ENCODE data around the gene ZNF560.
A peak's percentile ranks its signal among the peaks of the same experiment; 100 is the strongest.
"Not testable (repeated sequence)": the region's sequence is repeated elsewhere in the genome, so short reads cannot be mapped to it uniquely, and the experiment has no call there.

ZNF560 gene

DNA sequence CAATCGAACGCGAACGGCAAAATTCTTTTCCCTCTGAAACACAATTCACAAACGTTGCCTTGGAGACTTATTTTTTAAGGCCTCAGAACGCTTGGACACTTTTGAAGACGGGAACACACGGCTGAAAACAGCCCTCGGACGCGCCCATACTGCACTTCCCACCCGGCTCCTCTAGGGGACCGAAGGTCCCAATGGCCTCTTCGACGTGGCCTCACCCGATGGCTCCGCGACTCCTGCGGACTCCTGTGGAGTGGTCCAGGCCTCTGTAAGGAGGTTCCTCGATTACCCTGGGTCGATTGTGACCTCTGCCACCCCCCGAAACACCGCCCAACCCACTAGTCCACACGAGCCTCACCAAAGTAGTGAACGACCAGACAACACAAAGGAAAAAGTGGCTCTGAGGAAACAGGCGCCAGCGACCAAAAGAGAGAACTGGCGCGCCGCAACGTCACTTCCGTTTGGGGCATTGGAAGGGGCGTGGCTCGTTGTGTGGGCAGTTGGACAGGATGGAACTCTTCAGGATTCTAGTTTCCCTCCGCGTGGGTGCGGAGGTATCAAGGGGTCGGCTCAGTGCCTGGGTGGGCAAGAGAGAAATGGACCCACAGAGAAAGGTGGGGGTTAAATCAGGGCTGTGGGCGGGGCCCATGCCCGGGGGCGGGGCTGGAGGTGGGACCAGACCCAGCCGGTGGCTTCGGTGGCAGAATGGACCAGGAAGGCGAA lies at the start of gene ZNF560:
TSS of gene ZNF560 (minus strand) at position 434 of the 720 bp plus-strand sequence. CDS start 23,303 bp downstream, outside the sequence.
- no peak for DNase-seq (ENCODE audit: low read depth in 2 of 2)

DNA sequence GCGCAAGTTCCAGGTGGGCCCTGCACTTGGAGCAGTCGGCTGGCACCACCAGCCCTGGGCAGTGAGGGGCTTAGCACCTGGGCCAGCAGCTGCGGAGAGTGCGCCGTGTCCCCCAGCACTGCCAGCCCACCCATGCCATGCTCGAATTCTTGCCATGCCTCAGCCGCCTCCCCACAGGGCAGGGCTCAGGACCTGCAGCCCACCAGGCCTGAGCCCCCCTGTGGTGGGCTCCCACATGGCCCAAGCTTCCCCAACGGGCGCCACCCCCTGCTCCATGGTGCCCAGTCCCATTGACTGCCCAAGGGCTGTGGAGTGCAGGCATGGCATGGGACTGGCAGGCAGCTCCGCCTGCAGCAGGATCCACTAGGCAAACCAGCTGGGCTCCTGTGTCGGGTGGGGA lies 49.5 kb upstream of the ZNF560 start:
- DNase-seq (ENCODE audit: low read depth in 2 of 2): no peak

DNA sequence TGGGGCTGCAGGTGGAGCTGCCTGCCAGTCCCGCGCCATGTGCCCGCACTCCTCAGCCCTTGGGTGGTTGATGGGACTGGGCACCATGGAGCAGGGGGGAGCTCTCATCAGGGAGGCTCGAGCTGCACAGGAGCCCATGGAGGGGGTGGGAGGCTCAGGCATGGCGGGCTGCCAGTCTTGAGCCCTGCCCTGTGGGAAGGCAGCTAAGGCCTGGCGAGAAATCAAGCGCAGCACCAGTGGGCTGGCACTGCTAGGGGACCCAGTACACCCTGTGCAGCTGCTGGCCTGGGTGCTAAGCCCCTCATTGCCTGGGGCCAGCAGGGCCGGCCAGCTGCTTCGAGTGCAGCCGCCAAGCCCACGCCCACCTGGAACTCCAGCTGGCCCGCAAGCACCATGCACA lies 42.9 kb upstream of the ZNF560 start:
- not testable (repeated sequence) for DNase-seq (ENCODE audit: low read depth in 2 of 2)

DNA sequence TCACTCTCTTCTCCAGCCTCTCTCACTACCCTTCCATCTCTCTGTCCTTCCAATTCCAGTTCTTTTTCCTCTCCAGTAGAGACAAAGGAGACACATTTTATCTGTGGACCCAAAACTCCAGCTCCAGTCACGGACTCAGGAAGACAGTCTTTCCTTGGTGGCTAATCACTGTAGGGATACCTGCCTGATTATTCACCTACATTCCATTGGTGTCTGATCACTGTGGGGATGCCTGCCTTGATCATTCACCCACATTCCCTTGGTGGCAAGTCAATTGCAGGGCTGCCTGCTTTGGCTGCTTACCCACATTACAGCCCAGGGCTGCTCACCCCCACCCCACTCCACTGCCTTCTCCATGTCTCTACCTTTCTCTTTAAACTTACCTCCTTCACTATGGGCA lies 41.5 kb upstream of the ZNF560 start:
- DNase-seq (ENCODE audit: low read depth in 2 of 2): not testable (repeated sequence)

DNA sequence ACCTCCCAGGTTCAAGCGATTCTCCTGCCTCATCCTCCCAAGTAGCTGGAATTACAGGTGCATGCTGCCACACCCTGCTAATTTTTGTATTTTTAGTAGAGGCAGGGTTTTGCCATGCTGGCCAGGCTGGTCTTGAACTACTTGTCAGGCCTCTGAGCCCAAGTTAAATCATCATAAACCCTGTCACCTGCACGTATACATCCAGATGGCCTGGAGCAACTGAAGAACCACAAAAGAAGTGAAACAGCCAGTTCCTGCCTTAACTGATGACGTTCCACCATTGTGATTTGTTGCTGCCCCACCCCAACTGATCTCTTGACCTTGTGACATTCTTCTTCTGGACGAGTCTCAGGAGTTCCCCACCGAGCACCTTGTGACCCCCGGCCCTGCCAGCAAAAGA lies 40.8 kb upstream of the ZNF560 start:
- not testable (repeated sequence) for DNase-seq (ENCODE audit: low read depth in 2 of 2)

DNA sequence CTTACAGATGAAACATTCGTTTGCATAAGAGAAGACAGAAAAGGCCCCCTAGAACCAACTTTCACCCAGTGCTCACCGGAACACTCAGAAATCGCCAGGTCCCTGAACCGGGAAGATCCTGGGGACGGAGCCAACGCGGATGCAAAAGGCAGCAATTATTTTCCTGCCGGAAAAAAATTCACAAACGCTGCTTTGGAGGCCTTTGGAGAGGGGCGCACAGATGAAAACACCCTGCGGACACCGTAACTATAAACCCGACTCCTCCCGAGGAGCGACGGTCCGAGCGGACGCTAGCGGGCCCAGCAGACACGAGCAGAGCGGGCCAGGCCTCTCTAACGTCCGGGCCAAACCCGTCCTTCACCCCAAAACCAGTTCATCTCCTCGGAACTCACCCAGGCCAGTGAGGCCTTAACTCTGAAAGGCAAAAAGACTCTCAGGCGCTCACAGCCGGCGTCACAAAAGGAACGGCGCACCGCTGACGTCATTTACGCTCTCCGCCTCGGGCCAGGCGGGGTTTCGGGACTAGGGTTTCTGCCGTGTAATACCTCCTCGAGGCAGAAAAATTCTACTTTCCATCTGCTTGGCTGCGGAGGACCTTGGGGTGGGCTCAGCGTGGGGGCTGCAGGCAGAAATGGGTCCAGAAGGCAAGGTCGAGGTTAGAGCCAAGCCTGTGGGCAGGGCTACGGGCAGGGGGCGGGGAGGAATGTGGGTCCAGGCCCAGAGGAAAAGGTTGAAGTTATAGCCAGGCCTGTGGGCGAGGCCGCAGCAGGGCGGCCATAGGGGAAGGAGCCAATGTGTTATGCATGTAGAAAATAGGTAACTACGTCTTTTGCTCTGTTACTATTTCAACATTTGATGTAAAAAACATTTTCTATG lies 40.0 kb upstream of the ZNF560 start, which contains the start of gene ZNF426:
TSS of gene ZNF426 (minus strand) at position 463 of the 876 bp plus-strand sequence. CDS start 2,413 bp downstream, outside the sequence.
- DNase-seq (ENCODE audit: low read depth in 2 of 2): peak; percentile 48 to 77

DNA sequence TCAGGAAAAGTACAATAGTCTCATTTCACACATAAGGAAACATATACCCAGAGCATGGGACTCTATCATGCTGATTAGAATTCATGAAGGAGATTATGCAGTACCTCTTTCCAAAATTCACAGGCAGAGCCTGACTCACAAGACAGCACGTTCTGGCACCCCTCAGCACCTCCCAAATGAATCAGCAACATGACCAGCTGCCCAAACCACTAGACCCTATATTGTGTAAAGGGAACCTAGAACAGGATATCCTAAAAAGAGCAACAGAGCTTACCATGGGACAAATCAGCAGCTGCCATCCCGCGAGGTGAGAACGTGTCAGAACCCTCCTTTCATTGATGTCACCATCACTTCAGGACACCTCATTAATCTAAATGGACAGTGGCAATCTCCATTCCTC lies 37.5 kb upstream of the ZNF560 start:
- DNase-seq (ENCODE audit: low read depth in 2 of 2): no peak

DNA sequence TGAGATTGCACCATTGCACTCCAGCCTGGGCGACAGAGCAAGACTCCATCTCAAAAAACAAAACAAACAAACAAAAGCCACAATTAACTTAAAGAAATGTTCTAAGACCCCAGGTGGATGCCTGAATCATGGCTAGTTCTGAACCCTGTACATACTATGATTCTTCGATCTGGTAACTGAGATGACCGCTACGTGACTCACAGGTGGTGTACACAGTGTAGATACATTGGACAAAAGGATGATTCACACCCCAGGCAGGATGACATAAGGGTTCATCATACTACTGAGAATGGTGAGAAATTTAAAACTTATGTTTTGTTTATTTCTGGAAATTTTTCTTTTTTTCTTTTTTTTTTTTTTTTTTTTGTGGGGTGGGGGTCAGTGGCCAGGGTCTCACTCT lies 33.5 kb upstream of the ZNF560 start:
- no peak for DNase-seq (ENCODE audit: low read depth in 2 of 2)

DNA sequence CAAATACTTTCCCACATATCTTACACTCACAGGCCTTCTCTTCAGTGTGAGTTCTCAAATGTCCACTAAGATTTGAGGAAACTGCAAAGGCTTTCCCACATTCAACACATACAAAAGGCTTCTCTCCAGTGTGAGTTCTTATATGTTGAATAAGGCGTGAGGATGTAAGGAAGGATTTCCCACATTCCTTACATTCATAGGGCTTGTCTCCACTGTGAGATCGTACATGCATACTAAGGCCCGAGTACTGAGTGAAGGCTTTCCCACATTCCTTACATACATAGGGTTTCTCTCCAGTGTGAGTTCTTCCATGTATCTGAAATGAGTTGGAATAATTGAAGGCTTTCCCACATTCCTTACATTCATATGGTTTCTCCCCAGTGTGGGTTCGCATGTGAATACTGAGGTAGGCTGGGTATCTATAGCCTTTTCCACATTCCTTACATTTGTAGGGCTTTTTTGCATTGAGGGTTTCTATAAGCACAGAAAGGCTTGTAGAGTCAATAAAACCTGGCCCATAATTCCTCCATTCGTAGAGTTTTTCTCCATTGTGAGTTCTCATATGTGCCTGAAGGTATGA lies 30.4 kb upstream of the ZNF560 start:
- DNase-seq (ENCODE audit: low read depth in 2 of 2): no peak

DNA sequence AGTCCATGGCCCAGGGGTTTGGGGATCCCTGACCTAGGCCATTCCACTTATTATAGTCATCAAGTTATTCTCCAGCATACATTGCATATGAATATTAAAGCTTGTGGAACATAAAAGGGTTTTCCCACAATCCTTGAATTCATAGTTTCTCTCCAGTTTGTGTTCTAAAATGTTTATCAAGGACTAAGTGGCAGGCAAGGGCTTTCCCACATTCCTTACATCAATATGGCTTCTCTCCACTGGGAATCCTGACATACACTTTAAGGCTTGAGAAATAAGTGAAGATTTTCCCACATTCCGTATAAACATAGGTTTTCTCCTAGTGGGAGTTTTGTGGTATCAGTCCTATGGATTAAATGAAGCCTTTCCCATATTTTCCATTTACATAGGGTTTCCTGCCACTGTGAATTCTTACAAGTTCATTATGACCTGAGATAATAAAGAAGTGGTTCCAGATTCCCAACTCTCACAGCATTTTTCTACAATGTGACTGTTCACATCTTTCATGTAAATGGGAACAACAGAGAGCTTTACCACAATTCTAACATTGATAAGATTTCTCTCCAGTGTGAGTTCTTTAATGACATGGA lies 25.6 kb upstream of the ZNF560 start:
- DNase-seq (ENCODE audit: low read depth in 2 of 2): no peak

DNA sequence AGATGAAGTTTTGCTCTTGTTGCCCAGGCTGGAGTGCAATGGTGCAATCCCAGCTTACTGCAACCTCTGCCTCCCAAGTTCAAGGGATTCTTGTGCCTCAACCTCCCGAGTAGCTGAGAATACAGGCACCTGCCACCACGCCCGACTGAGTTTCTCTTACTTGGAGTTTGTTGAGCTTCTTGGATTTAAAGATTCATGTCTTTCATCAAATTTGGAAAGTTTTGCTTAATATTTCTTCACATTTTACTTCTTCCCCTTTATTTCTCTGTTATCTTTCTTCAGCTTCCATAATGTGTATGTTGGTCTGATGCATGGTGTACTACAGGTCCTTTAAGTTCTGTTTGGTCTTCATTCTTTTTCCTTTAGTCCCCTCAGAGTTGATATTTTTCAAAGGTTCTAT lies 8.9 kb upstream of the ZNF560 start:
- DNase-seq (ENCODE audit: low read depth in 2 of 2): no peak

DNA sequence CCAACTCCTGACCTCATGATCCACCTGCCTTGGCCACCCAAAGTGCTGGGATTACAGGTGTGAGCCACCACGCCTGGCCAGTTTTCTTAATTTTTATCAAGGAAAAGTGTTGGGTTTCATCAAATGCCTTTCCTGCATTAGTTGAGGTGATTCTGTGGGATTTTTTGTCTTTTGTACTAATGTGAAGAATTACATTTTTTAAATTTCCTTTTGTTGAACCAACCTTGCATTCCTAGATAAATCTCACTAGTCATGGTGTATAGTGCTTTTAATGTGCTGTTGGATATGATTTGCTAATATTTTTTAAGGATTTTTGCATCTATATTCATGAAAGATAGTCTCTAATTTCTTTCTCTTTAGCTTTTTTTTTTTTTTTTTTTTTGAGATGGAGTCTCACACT lies 2.4 kb upstream of the ZNF560 start:
- no peak for DNase-seq (ENCODE audit: low read depth in 2 of 2)

DNA sequence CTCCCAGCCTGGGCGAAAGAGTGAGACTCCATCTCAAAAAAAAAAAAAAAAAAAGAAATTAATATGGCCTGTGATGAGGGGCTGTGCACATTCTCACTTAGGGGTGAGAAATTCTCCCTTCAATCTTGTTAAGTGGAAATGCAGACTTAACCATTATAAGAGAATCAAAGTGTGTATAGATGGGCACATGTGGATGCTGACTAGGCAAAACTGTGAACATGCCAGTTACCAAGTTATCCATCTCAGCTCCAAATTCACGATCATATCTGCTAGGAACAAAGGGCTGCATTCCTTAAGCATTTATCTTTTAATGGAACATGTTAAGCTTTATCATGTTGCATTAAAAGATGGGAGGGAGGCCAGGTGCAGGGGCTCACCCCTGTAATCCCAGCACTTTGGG lies 4.3 kb downstream of the ZNF560 start:
- no peak for DNase-seq (ENCODE audit: low read depth in 2 of 2)

DNA sequence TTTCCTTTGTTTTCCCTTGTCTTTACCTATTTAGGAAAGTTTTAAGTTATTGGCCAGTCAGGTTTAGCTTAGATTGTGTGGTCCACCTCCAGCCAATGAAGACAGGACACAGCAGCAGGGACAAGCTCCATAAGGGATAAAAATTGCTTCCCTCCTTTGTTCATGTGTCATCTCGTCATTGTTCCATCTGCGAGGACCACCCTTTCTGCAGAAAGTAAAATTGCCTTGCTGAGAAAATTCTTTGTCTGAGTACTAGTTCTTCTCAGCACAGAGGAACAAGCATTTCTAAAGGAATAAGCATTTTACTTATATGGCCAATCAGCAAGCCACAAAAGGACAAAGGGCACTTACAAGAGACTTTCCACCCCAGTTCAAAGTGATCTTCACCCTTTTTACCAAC lies 11.4 kb downstream of the ZNF560 start:
- DNase-seq (ENCODE audit: low read depth in 2 of 2): no peak

DNA sequence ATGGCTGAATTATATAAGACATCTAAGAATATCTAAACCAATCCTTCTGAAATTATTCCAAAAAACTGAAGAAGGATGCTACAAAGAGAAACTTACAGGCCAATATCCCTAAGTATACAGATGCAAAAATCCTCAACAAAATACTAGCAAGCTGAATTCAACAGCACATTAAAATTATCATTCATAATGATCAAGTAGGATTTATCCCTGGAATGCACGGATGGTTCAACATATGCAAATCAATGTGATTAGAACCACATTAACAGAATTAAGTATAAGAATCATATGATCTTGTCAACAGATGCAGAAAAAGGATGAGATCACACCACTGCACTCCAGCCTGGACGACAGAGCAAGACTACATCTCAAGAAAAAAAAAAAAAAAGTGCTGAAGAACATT lies 13.3 kb downstream of the ZNF560 start:
- DNase-seq (ENCODE audit: low read depth in 2 of 2): no peak

DNA sequence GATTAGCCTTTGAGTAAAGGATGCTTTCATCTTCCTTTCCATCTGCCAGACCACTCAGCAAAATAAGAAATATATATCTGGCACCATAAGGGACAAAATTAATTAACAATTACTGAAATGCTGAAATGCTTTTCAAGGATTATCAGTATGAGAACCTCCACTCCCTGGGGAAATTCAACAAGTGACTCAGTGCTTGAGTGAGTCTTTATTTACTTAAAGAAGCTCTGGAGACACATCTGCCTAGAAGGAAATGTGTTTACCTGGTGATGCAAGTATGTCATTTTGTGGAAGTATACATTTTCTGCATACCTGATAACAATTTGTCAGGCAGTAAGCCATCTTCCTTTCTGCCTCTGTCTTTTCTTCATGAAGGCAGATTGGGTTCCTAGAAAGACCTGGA lies 23.4 kb downstream of the ZNF560 start:
- no peak for DNase-seq (ENCODE audit: low read depth in 2 of 2)

DNA sequence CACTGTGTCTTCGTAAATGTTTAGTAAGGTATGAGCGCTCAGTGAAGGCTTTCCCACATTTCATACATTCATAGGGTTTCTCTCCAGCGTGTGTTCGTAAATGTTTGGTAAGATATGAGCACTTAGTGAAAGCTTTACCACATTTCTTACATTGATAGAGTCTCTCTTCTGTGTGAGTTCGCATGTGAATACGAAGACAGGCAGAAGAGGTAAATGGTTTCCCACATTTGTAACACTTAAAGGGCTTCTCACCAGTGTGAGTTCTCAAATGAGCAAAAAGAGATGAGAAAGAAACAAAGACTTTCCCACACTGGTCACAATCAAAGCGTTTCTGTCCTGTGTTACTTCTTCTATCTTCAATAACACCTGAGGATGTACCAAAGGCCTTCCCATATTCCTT lies 31.3 kb downstream of the ZNF560 start:
- DNase-seq (ENCODE audit: low read depth in 2 of 2): no peak

DNA sequence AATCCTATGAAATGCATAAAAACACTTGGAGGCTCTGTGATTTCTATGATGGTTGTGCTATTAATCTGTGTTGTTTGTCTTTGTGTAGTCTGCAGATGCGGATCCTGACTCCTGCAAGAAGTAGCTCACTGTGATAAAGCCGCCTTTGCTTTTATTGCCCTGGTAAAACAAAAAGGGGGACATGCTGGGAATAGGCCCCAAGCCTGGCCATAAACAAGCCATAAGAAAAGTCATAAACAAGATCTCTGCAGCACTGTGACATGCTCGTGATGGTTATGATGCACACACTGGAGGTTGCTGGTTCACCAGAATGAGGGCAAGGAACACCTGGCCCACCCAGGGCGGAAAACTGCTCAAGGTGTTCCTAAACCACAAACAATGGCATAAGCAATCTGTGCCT lies 36.5 kb downstream of the ZNF560 start:
- no peak for DNase-seq (ENCODE audit: low read depth in 2 of 2)

DNA sequence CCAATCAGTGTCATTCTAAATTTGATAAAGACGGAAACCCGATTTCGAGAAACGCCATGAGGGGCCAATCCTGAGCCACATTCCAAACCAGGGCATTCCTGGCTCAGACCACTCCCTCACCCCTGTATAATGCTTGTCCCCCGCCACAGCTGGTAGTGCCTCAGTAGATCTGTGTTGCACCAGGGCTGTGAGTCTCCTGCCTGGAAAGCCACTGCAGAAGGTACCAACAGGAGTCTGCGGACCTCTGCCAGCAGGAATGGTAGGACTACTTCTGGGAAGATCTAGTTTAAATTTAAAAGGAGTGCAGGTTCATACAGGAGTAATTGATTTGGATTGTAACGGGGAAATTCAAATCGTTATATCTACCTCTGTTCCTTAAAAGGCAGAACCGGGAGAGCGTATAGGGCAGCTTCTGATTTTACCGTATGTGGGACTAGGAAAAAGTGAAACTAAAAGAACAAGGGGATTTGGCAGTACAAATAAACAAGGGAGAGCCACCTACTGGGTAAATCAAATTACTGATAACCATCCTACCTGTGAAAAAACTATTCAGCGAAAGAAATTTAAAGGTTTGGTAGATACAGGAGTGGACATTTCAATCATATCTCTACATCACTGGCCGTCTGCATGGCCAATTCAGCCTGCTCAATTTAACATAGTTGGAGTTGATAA lies 42.3 kb downstream of the ZNF560 start:
- no peak for DNase-seq (ENCODE audit: low read depth in 2 of 2)

DNA sequence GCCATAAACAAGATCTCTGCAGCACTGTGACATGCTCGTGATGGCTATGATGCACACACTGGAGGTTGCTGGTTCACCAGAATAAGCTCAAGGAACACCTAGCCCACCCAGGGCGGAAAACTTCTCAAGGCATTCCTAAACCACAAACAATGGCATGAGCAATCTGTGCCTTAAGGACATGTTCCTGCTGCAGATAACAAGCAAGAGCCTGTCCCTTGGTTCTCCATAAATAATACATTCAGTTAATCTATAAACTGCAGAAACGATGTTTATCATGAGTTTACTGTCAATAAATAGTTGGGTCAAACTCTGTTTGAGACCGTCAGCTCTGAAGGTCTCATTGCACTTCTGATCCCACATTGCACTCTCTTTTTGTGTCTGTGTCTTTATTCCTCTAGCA lies 44.5 kb downstream of the ZNF560 start:
- no peak for DNase-seq (ENCODE audit: low read depth in 2 of 2)

DNA sequence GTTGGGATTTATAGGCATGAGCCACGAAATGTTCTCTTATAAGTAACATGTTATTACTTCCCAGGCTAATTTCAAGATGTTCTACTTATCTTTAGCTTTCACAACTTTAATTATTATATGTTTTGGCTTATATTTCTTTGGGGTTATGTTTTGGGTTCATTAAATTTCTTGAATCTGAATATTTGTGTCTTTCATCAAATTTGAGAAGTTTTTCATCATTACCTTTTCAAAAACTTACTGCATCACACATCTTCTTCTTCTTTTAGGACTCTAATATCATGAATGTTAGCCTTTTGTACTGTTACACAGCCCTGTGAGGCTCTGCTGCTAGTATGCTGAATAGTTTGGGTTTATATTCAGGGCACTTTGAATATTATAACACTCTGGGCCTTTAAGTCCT lies 53.4 kb downstream of the ZNF560 start:
- DNase-seq (ENCODE audit: low read depth in 2 of 2): no peak

DNA sequence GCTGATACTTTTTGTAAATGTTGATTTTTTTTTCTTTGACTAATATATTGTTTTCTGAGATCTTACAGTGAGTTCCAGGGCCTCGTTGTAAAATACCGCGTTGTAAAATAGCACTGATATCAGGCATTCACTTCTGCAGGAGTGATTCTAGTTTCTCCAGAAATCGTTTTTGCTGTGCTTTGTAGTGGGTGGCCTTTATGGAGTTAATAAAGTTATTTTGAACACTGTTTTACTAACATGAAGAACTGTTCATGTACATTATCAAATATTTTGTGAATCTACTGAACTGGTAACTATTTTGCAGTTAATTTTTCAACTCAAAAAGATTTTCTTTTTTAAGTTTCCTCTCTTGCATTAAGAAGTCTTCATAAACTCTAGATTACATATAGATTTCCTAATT lies 62.1 kb downstream of the ZNF560 start:
- DNase-seq (ENCODE audit: low read depth in 2 of 2): no peak

Data from stimulated activated CD4-positive, alpha-beta T cell treated with anti-CD3 and anti-CD28 coated beads, Interleukin-1b, Interleukin-23, amount 100 ng/mL, for 1 hour (primary cell).